ENCODE measurements around the gene RAD52. TPM values are rescaled to one million over a fixed set of nuclear protein-coding genes. Genes with fewer than 3 reads are reported as not detected.

Gene RAD52
- total RNA-seq, 6 experiments from 2014 or later: 5.6 to 10.5 (median 8.5) TPM

GRCh38 chr12:902581-902980, 46.9 kb downstream of the RAD52 start:
- H3K27me3 ChIP-seq: no peaks in the 10 kb centered on the region
- TF ChIP-seq CTCF (IDR thresholded peaks at IDR 0.05): no peak
- TF ChIP-seq POLR2A (IDR thresholded peaks at IDR 0.05): no peak
- ATAC-seq: peak; percentile 70 to 80 (median 72)
- H3K36me3 ChIP-seq: peaks cover 6 to 66% (median 26%) of the 10 kb centered on the region in 4 donors
- intact Hi-C loops (cut with DNase I): no loop called here
- H3K9me3 ChIP-seq: no peaks in the 10 kb centered on the region
- DNase-seq: no peak
- H3K4me1 ChIP-seq: peaks cover 0 to 26% (median 0%) of the 10 kb centered on the region in 4 donors
- no peak overlapping the region for H3K4me3 ChIP-seq
- H3K27ac ChIP-seq: no peak overlapping the region
- 52% methylated on average over 3 of the region's 3 CpGs for WGBS (ENCODE audit: insufficient coverage, low coverage, low lambda C conversion rate, missing lambda C conversion rate)

- no peaks in the 10 kb centered on the region for H3K9me3 ChIP-seq
- no peaks in the 10 kb centered on the region for H3K27me3 ChIP-seq
- DNase-seq (no peak), ATAC-seq (no peak)
- no peak overlapping the region for H3K4me3 ChIP-seq
- TF ChIP-seq POLR2A (IDR thresholded peaks at IDR 0.05) (no peak), CTCF (IDR thresholded peaks at IDR 0.05) (no peak)
- peaks cover 9 to 86% (median 35%) of the 10 kb centered on the region in 4 donors for H3K36me3 ChIP-seq
- H3K27ac ChIP-seq: no peak overlapping the region
- intact Hi-C loops (cut with DNase I): no loop called here
- H3K4me1 ChIP-seq: peaks cover 0 to 5% (median 0%) of the 10 kb centered on the region in 4 donors
- 93% methylated on average over 4 of the region's 4 CpGs for WGBS (ENCODE audit: insufficient coverage, low coverage, low lambda C conversion rate, missing lambda C conversion rate)
Measured at GRCh38 chr12:897386-897785, 52.1 kb downstream of the RAD52 start.

GRCh38 chr12:896031-896430, 53.5 kb downstream of the RAD52 start:
- no peak for TF ChIP-seq POLR2A (IDR thresholded peaks at IDR 0.05)
- DNase-seq: no peak
- H3K9me3 ChIP-seq: no peaks in the 10 kb centered on the region
- H3K36me3 ChIP-seq: peaks cover 3 to 74% (median 32%) of the 10 kb centered on the region in 4 donors
- H3K4me3 ChIP-seq: no peak overlapping the region
- intact Hi-C loops (cut with DNase I): no loop called here
- WGBS (ENCODE audit: insufficient coverage, low coverage, low lambda C conversion rate, missing lambda C conversion rate): 56% methylated on average over 4 of the region's 4 CpGs
- no peak overlapping the region for H3K27ac ChIP-seq
- no peaks in the 10 kb centered on the region for H3K27me3 ChIP-seq
- no peaks in the 10 kb centered on the region for H3K4me1 ChIP-seq
- ATAC-seq: no peak

- no peak for ATAC-seq
- Histone ChIP-seq H3K27me3 (no peaks in the 10 kb centered on the region), H3K4me3 (no peak overlapping the region), H3K27ac (no peak overlapping the region), H3K4me1 (no peaks in the 10 kb centered on the region), H3K36me3 (peaks cover 3 to 75% (median 31%) of the 10 kb centered on the region in 4 donors), H3K9me3 (no peaks in the 10 kb centered on the region)
- no peak for DNase-seq
- no peak for TF ChIP-seq POLR2A (IDR thresholded peaks at IDR 0.05)
- no peak for TF ChIP-seq CTCF (IDR thresholded peaks at IDR 0.05)
- intact Hi-C loops (cut with DNase I): no loop called here
Measured at GRCh38 chr12:894226-894625, 55.3 kb downstream of the RAD52 start.

- no peak for ATAC-seq
- TF ChIP-seq CTCF (IDR thresholded peaks at IDR 0.05): no peak
- 87% methylated on average over 2 of the region's 2 CpGs for WGBS (ENCODE audit: insufficient coverage, low coverage, low lambda C conversion rate, missing lambda C conversion rate)
- no peaks in the 10 kb centered on the region for H3K4me1 ChIP-seq
- intact Hi-C loops (cut with DNase I): no loop called here
- H3K9me3 ChIP-seq: no peaks in the 10 kb centered on the region
- H3K36me3 ChIP-seq: peaks cover 0 to 93% (median 61%) of the 10 kb centered on the region in 4 donors
- no peak overlapping the region for H3K4me3 ChIP-seq
- no peak for DNase-seq
- H3K27ac ChIP-seq: no peak overlapping the region
- no peaks in the 10 kb centered on the region for H3K27me3 ChIP-seq
Measured at GRCh38 chr12:886206-886605, 63.3 kb downstream of the RAD52 start.
